Activated CD4-positive, alpha-beta T cell treated with anti-CD3 and anti-CD28 coated beads, Interleukin-2, amount 10 ng/mL, durations not matched to agents 7 days and 5 days (primary cell): Measurements from ENCODE around the gene PRKCA. TPM values are rescaled to one million over a fixed set of nuclear protein-coding genes. Genes with fewer than 3 reads are reported as not detected.

Source experiments
- CTCF ChIA-PET: fragments of 350-600 bp; sonication (Branson Sonifier 250); formaldehyde crosslinking; loops from one replicate; lab custom pipeline; 2021; ENCODE audit warnings: antibody characterized with exemption; lab: Charles Lee
- POLR2A ChIA-PET: fragments of 350-600 bp; sonication (Branson Sonifier 250); formaldehyde crosslinking; loops from one replicate; lab custom pipeline; 2021; ENCODE audit warnings: antibody characterized with exemption; lab: Charles Lee
- DNase-seq: peaks from one replicate; pipeline ENCODE4 v3.0.0-alpha.2; 2020
- H3K27ac Mint-ChIP-seq: one replicate; pipeline ENCODE4 v1.8.0; 2021; ENCODE audit warnings: mild to moderate bottlenecking, moderate library complexity, mixed read lengths
- H3K27me3 Mint-ChIP-seq: one replicate; pipeline ENCODE4 v1.8.0; 2021; ENCODE audit warnings: mixed read lengths
- H3K36me3 Mint-ChIP-seq: one replicate; pipeline ENCODE4 v1.8.0; 2021; ENCODE audit warnings: low read depth, mixed read lengths
- H3K4me1 Mint-ChIP-seq: one replicate; pipeline ENCODE4 v1.8.0; 2021; ENCODE audit warnings: mixed read lengths
- H3K4me3 Mint-ChIP-seq: one replicate; pipeline ENCODE4 v1.8.0; 2021; ENCODE audit warnings: mild to moderate bottlenecking, moderate library complexity, mixed read lengths
- H3K9me3 Mint-ChIP-seq: one replicate; pipeline ENCODE4 v1.8.0; 2021; ENCODE audit warnings: mixed read lengths
- microRNA-seq: library from miRNA; unstranded; fragments of <30 nt; microRNA quantifications from one replicate; pipeline ENCODE4 v1.2.0, GENCODE V29; 2021; ENCODE audit warnings: borderline microRNAs expressed, borderline replicate concordance
- total RNA-seq, 2 experiments: library from RNA; stranded (reverse); gene quantifications; one replicate each; pipeline ENCODE4 v1.2.3, GENCODE V29; 2021

PRKCA gene
- total RNA-seq, 2 experiments from 2014 or later: 72.8 to 74.6 TPM

GRCh38 chr17:66855204-66855603, 552.8 kb downstream of the PRKCA start:
- Mint-ChIP-seq H3K4me1 (no peaks in the 10 kb centered on the region), H3K36me3 (no peaks in the 10 kb centered on the region), H3K27ac (no peak overlapping the region), H3K4me3 (no peak overlapping the region), H3K27me3 (peaks cover 6% of the 10 kb centered on the region), H3K9me3 (peaks cover 3% of the 10 kb centered on the region)
- ChIA-PET POLR2A (no interaction called here), CTCF (no interaction called here)
- DNase-seq: peak; percentile 19

- Mint-ChIP-seq H3K36me3 (no peaks in the 10 kb centered on the region), H3K27me3 (peaks cover 8% of the 10 kb centered on the region), H3K4me1 (no peaks in the 10 kb centered on the region), H3K9me3 (peaks cover 3% of the 10 kb centered on the region), H3K27ac (no peak overlapping the region), H3K4me3 (no peak overlapping the region)
- POLR2A ChIA-PET: no interaction called here
- CTCF ChIA-PET: no interaction called here
- DNase-seq: no peak
These were observed 556.0 kb downstream of the PRKCA start for GRCh38 chr17:66858226-66859083.

GRCh38 chr17:66859353-66859752, 556.9 kb downstream of the PRKCA start:
- POLR2A ChIA-PET: no interaction called here
- peaks cover 3% of the 10 kb centered on the region for H3K9me3 Mint-ChIP-seq
- H3K27me3 Mint-ChIP-seq: peaks cover 8% of the 10 kb centered on the region
- H3K27ac Mint-ChIP-seq: no peak overlapping the region
- CTCF ChIA-PET: interaction anchor here (0.6 to 1.4 kb wide), 2 partner anchors 38 to 108 kb away, joined by 3 read pairs; no protein-coding TSS in a partner anchor
- no peaks in the 10 kb centered on the region for H3K4me1 Mint-ChIP-seq
- no peak overlapping the region for H3K4me3 Mint-ChIP-seq
- no peak for DNase-seq
- no peaks in the 10 kb centered on the region for H3K36me3 Mint-ChIP-seq

- Mint-ChIP-seq H3K27me3 (peaks cover 8% of the 10 kb centered on the region), H3K36me3 (no peaks in the 10 kb centered on the region), H3K4me3 (no peak overlapping the region), H3K9me3 (no peaks in the 10 kb centered on the region), H3K27ac (no peak overlapping the region), H3K4me1 (no peaks in the 10 kb centered on the region)
- POLR2A ChIA-PET: interaction anchor here (0.7 kb wide), 1 partner anchor 29 kb away, joined by 12 read pairs; no protein-coding TSS in a partner anchor
- DNase-seq: no peak
- CTCF ChIA-PET: interaction anchor here (0.6 to 1.4 kb wide), 2 partner anchors 37 to 108 kb away, joined by 3 read pairs; no protein-coding TSS in a partner anchor
These were observed 557.8 kb downstream of the PRKCA start for GRCh38 chr17:66860204-66860603.

Small RNA genes within 50 kb of the gene (microRNA-seq; reads per million reads assigned to microRNA genes)
- gene MIR634: not detected

Other genes with a start within 250 kb of the PRKCA start
- 1 to 10 TPM; 4.0 to 4.2 TPM for gene CEP112, start 110.5 kb upstream of the PRKCA start, total RNA-seq
- gene APOH, start 73.2 kb upstream of the PRKCA start, total RNA-seq: not detected